ENCODE measurements around the gene DENND4C.
"Not testable (repeated sequence)": the region's sequence is repeated elsewhere in the genome, so short reads cannot be mapped to it uniquely, and the experiment has no call there.

Gene DENND4C

DNA sequence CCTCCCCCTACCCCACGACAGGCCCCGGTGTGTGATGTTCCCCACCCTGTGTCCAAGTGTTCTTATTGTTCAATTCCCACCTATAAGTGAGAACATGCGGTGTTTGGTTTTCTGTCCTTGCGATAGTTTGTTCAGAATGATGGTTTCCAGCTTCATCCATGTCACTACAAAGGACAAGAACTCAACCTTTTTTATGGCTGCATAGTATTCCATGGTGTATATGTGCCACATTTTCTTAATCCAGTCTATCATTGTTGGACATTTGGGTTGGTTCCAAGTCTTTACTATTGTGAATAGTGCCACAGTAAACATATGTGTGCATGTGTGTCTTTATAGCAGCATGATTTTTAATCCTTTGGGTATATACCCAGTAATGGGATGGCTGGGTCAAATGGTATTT is 35.1 kb downstream of the DENND4C start:
- Mint-ChIP-seq H3K36me3 (ENCODE audit: low read depth) (peaks cover 22% of the 10 kb centered on the region), H3K4me1 (ENCODE audit: low read depth) (peaks cover 32% of the 10 kb centered on the region)
- not testable (repeated sequence) for H3K9me3 Mint-ChIP-seq; DNase-seq (ENCODE audit: low spot score); H3K4me3 Mint-ChIP-seq; H3K27me3 Mint-ChIP-seq (ENCODE audit: low read depth); H3K27ac Mint-ChIP-seq

GRCh38 chr9:19266778-19267384 is 36.4 kb downstream of the DENND4C start:
- not testable (repeated sequence) for H3K27ac Mint-ChIP-seq; H3K27me3 Mint-ChIP-seq (ENCODE audit: low read depth); H3K9me3 Mint-ChIP-seq; DNase-seq (ENCODE audit: low spot score)
- Mint-ChIP-seq H3K4me1 (ENCODE audit: low read depth) (peaks cover 32% of the 10 kb centered on the region), H3K4me3 (peak overlapping the region; percentile 31), H3K36me3 (ENCODE audit: low read depth) (peaks cover 26% of the 10 kb centered on the region)

- peaks cover 26% of the 10 kb centered on the region for H3K36me3 Mint-ChIP-seq (ENCODE audit: low read depth)
These were observed 39.1 kb downstream of the DENND4C start for GRCh38 chr9:19269582-19269981.

GRCh38 chr9:19270421-19270949 is 40.0 kb downstream of the DENND4C start:
- Mint-ChIP-seq H3K36me3 (ENCODE audit: low read depth) (peaks cover 26% of the 10 kb centered on the region), H3K27me3 (ENCODE audit: low read depth) (no peaks in the 10 kb centered on the region), H3K4me3 (no peak overlapping the region), H3K9me3 (peaks cover 9% of the 10 kb centered on the region), H3K4me1 (ENCODE audit: low read depth) (peaks cover 28% of the 10 kb centered on the region), H3K27ac (no peak overlapping the region)
- no peak for DNase-seq (ENCODE audit: low spot score)

More at GRCh38 chr9:19269582-19269981, 39.1 kb downstream of the DENND4C start:
- Mint-ChIP-seq H3K27ac (no peak overlapping the region), H3K27me3 (ENCODE audit: low read depth) (no peaks in the 10 kb centered on the region), H3K9me3 (peaks cover 9% of the 10 kb centered on the region), H3K4me1 (ENCODE audit: low read depth) (peaks cover 29% of the 10 kb centered on the region), H3K4me3 (no peak overlapping the region)
- DNase-seq (ENCODE audit: low spot score), result no peak

DNA sequence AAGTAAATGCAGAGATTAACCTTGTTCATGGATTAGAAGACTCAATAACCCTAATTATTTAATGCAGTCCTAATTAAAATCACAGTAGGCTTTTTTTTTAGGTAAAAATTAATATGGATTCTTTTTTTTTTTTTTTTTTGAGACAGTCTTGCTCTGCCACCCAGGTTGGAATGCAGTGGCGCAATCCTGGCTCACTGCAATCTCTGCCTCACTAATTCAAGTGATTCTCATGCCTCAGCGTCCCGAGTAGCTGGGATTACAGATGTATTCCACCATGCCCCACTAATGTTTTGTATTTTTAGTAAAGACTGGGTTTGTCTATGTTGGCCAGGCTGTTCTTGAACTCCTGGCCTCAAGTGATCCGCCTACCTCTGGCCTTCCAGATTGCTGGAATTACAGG is 40.6 kb downstream of the DENND4C start:
- no peaks in the 10 kb centered on the region for H3K27me3 Mint-ChIP-seq (ENCODE audit: low read depth)
- DNase-seq (ENCODE audit: low spot score), result no peak

DNA sequence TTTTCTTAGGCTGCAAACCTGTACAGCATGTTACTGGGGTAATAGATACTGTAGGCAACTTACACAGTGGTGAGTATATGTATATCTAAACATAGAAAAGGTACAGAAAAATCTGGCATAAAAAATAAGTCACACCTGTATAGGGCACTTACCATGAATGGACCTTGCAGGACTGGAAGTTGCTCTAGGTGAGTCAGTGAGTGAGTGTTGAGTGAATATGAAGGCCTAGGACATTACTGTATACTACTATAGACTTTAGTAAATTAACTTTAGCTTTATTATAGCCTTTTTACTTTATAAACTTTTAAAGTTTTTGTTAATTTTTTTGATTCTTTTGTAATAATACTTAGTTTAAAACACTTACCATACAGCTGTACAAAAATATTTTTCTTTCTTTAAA is 51.3 kb downstream of the DENND4C start:
- Mint-ChIP-seq H3K4me1 (ENCODE audit: low read depth) (peaks cover 1% of the 10 kb centered on the region), H3K4me3 (no peak overlapping the region), H3K36me3 (ENCODE audit: low read depth) (peaks cover 4% of the 10 kb centered on the region), H3K27me3 (ENCODE audit: low read depth) (no peaks in the 10 kb centered on the region), H3K27ac (no peak overlapping the region), H3K9me3 (no peaks in the 10 kb centered on the region)
- DNase-seq (ENCODE audit: low spot score), result no peak

More for the DNA sequence above, 40.6 kb downstream of the DENND4C start:
- H3K4me3 Mint-ChIP-seq, result no peak overlapping the region
- H3K9me3 Mint-ChIP-seq, result peaks cover 9% of the 10 kb centered on the region
- peaks cover 25% of the 10 kb centered on the region for H3K36me3 Mint-ChIP-seq (ENCODE audit: low read depth)
- H3K27ac Mint-ChIP-seq, result no peak overlapping the region
- peaks cover 27% of the 10 kb centered on the region for H3K4me1 Mint-ChIP-seq (ENCODE audit: low read depth)

- no peak overlapping the region for H3K27ac Mint-ChIP-seq
- no peaks in the 10 kb centered on the region for H3K9me3 Mint-ChIP-seq
- DNase-seq (ENCODE audit: low spot score), result no peak
- no peaks in the 10 kb centered on the region for H3K27me3 Mint-ChIP-seq (ENCODE audit: low read depth)
- no peak overlapping the region for H3K4me3 Mint-ChIP-seq
- H3K36me3 Mint-ChIP-seq (ENCODE audit: low read depth), result peaks cover 9% of the 10 kb centered on the region
- peaks cover 1% of the 10 kb centered on the region for H3K4me1 Mint-ChIP-seq (ENCODE audit: low read depth)
These were observed 52.7 kb downstream of the DENND4C start for GRCh38 chr9:19283072-19283710.

- Mint-ChIP-seq H3K4me1 (ENCODE audit: low read depth) (peaks cover 1% of the 10 kb centered on the region), H3K36me3 (ENCODE audit: low read depth) (peaks cover 11% of the 10 kb centered on the region), H3K9me3 (no peaks in the 10 kb centered on the region), H3K27me3 (ENCODE audit: low read depth) (no peaks in the 10 kb centered on the region), H3K27ac (no peak overlapping the region), H3K4me3 (no peak overlapping the region)
- DNase-seq (ENCODE audit: low spot score), result no peak
These were observed 54.2 kb downstream of the DENND4C start for GRCh38 chr9:19284729-19285128.

GRCh38 chr9:19286634-19287188 is 56.2 kb downstream of the DENND4C start:
- H3K36me3 Mint-ChIP-seq (ENCODE audit: low read depth), result peaks cover 21% of the 10 kb centered on the region
- no peaks in the 10 kb centered on the region for H3K27me3 Mint-ChIP-seq (ENCODE audit: low read depth)
- no peak overlapping the region for H3K27ac Mint-ChIP-seq
- no peak overlapping the region for H3K4me3 Mint-ChIP-seq
- DNase-seq (ENCODE audit: low spot score), result no peak
- H3K9me3 Mint-ChIP-seq, result no peaks in the 10 kb centered on the region
- H3K4me1 Mint-ChIP-seq (ENCODE audit: low read depth), result peaks cover 1% of the 10 kb centered on the region

GRCh38 chr9:19288081-19288480 is 57.6 kb downstream of the DENND4C start:
- no peaks in the 10 kb centered on the region for H3K27me3 Mint-ChIP-seq (ENCODE audit: low read depth)
- H3K27ac Mint-ChIP-seq, result no peak overlapping the region
- H3K36me3 Mint-ChIP-seq (ENCODE audit: low read depth), result peaks cover 26% of the 10 kb centered on the region
- no peak overlapping the region for H3K4me3 Mint-ChIP-seq
- no peak for DNase-seq (ENCODE audit: low spot score)
- no peaks in the 10 kb centered on the region for H3K9me3 Mint-ChIP-seq
- peaks cover 2% of the 10 kb centered on the region for H3K4me1 Mint-ChIP-seq (ENCODE audit: low read depth)

GRCh38 chr9:19290103-19290502 is 59.6 kb downstream of the DENND4C start:
- peaks cover 10% of the 10 kb centered on the region for H3K4me1 Mint-ChIP-seq (ENCODE audit: low read depth)
- no peaks in the 10 kb centered on the region for H3K9me3 Mint-ChIP-seq
- no peak overlapping the region for H3K27ac Mint-ChIP-seq
- peaks cover 35% of the 10 kb centered on the region for H3K36me3 Mint-ChIP-seq (ENCODE audit: low read depth)
- H3K27me3 Mint-ChIP-seq (ENCODE audit: low read depth), result no peaks in the 10 kb centered on the region
- no peak for DNase-seq (ENCODE audit: low spot score)
- H3K4me3 Mint-ChIP-seq, result no peak overlapping the region

- no peak for DNase-seq (ENCODE audit: low spot score)
These were observed 63.7 kb downstream of the DENND4C start for GRCh38 chr9:19294219-19294618.

DNA sequence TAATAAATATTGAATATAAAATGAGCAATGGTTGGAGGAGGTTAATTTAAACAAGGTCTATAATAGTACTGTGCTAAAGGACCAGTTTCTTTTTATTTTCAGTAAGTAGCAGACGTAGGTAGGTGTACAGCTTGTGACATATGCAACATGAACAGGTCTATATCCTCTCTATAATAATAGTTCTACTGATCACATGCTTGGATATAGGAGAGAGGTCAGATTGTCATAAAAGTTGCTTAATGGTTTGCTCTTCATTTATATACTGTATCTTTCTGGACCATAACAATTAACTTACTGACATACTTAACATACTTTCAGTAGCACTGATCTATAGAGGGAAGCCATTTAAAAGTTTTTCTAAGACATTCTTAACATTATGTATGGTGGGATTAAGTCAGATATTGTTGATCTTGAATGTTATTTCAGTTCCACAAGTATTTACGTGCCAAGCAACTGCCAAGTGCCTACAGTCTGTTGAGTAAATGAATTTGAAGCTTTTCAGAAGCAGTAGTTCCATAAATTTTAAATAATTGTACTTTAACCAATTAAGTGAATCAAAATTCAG is 68.0 kb downstream of the DENND4C start:
- no peaks in the 10 kb centered on the region for H3K9me3 Mint-ChIP-seq
- no peak overlapping the region for H3K27ac Mint-ChIP-seq
- peaks cover 44% of the 10 kb centered on the region for H3K36me3 Mint-ChIP-seq (ENCODE audit: low read depth)
- no peaks in the 10 kb centered on the region for H3K27me3 Mint-ChIP-seq (ENCODE audit: low read depth)
- H3K4me3 Mint-ChIP-seq, result no peak overlapping the region
- peaks cover 7% of the 10 kb centered on the region for H3K4me1 Mint-ChIP-seq (ENCODE audit: low read depth)
- no peak for DNase-seq (ENCODE audit: low spot score)

More at GRCh38 chr9:19294219-19294618, 63.7 kb downstream of the DENND4C start:
- Mint-ChIP-seq H3K27me3 (ENCODE audit: low read depth) (no peaks in the 10 kb centered on the region), H3K9me3 (no peaks in the 10 kb centered on the region), H3K4me1 (ENCODE audit: low read depth) (peaks cover 10% of the 10 kb centered on the region), H3K36me3 (ENCODE audit: low read depth) (peaks cover 42% of the 10 kb centered on the region), H3K4me3 (no peak overlapping the region), H3K27ac (no peak overlapping the region)

DNA sequence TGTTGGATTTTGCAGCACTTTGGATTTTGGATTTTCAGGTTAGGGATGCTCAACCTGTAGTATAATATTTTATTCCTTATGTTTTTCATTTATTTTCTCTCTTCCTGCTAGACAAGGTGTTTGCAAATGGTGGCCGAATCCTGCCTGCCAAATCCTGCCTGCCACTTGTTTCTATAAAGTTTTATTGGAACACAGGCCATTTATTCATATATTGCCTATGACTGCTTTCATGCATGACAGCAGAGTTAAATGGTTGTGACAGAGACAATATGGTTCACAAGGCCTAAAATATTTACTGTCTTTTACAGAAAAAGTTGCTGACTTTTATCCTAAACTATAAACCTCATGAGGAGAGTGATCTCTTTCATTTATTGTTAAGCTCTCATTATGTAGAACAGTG is 72.7 kb downstream of the DENND4C start:
- Mint-ChIP-seq H3K36me3 (ENCODE audit: low read depth) (peaks cover 31% of the 10 kb centered on the region), H3K9me3 (no peaks in the 10 kb centered on the region), H3K4me3 (no peak overlapping the region), H3K4me1 (ENCODE audit: low read depth) (peaks cover 2% of the 10 kb centered on the region), H3K27me3 (ENCODE audit: low read depth) (no peaks in the 10 kb centered on the region), H3K27ac (no peak overlapping the region)
- DNase-seq (ENCODE audit: low spot score), result no peak
